Cardiac fibroblast (primary cell): ENCODE data around the gene LPP.

Experiments used
- DNase-seq, 2 donors: peaks; one replicate each; pipeline versions ENCODE4 v3.0.0 to v3.0.0-alpha.2; 2010; ENCODE audit warnings: low read depth in 2 of 2
- H3K4me3 ChIP-seq, 2 donors: replicated peaks in 1 of 2; 1 replicate in 1 of 2; 2 replicates in 1 of 2; pipeline ENCODE4 v1.5.1; 2011; ENCODE audit warnings: low read depth in 2 of 2, low read length in 2 of 2, mild to moderate bottlenecking in 2 of 2, moderate library complexity in 1 of 2
- CTCF ChIP-seq: IDR thresholded peaks from one replicate; pipeline ENCODE4 v1.5.1; 2011; ENCODE audit warnings: low read depth, mild to moderate bottlenecking, low read length, inconsistent platforms

LPP gene

GRCh38 chr3:188396251-188396650, 242.3 kb downstream of the LPP start:
- DNase-seq, result no peak
- no peak overlapping the region for H3K4me3 ChIP-seq
- no peak for TF ChIP-seq CTCF

GRCh38 chr3:188396900-188397299, 242.9 kb downstream of the LPP start:
- TF ChIP-seq CTCF, result no peak
- no peak overlapping the region for H3K4me3 ChIP-seq
- DNase-seq, result no peak

GRCh38 chr3:188397766-188398705, 244.1 kb downstream of the LPP start:
- H3K4me3 ChIP-seq, result no peak overlapping the region
- DNase-seq, result no peak
- TF ChIP-seq CTCF, result no peak

- no peak overlapping the region for H3K4me3 ChIP-seq
- no peak for TF ChIP-seq CTCF
- no peak for DNase-seq
Measured at GRCh38 chr3:188400494-188401243, 246.7 kb downstream of the LPP start.

GRCh38 chr3:188401244-188401993, 247.5 kb downstream of the LPP start:
- DNase-seq, result no peak
- H3K4me3 ChIP-seq, result no peak overlapping the region
- no peak for TF ChIP-seq CTCF

- no peak for DNase-seq
- H3K4me3 ChIP-seq, result no peak overlapping the region
- TF ChIP-seq CTCF, result no peak
Measured at GRCh38 chr3:188402229-188402628, 248.3 kb downstream of the LPP start.
